Measurements from ENCODE around the gene KCNJ10.

KCNJ10 gene

DNA sequence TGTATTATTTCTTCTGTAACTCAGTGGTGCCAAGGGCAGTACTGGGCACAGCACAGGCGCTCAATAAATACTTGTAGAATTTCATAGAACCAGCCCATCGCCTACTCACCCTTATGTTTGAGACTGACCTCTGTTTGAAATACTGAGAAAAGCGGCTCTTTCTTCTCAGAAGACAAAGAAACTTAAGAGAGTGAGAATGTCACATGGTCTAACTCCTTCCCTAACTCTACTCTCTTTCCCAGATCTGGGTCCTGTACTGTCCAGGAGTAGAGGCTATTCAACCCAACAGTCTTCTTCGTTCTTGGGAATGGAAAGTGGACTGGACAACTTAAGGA is 24.3 kb upstream of the KCNJ10 start:
- TF ChIP-seq, protein P1, sequence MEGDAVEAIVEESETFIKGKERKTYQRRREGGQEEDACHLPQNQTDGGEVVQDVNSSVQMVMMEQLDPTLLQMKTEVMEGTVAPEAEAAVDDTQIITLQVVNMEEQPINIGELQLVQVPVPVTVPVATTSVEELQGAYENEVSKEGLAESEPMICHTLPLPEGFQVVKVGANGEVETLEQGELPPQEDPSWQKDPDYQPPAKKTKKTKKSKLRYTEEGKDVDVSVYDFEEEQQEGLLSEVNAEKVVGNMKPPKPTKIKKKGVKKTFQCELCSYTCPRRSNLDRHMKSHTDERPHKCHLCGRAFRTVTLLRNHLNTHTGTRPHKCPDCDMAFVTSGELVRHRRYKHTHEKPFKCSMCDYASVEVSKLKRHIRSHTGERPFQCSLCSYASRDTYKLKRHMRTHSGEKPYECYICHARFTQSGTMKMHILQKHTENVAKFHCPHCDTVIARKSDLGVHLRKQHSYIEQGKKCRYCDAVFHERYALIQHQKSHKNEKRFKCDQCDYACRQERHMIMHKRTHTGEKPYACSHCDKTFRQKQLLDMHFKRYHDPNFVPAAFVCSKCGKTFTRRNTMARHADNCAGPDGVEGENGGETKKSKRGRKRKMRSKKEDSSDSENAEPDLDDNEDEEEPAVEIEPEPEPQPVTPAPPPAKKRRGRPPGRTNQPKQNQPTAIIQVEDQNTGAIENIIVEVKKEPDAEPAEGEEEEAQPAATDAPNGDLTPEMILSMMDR (IDR thresholded peaks at IDR 0.05; ENCODE audit: low read depth, low read length), result no peak
- no peak overlapping the region for H3K4me3 ChIP-seq (ENCODE audit: low read depth, low read length)
- no peak for DNase-seq
- H3K9me3 ChIP-seq (ENCODE audit: severe bottlenecking), result no peaks in the 10 kb centered on the region
- H3K27ac ChIP-seq, result no peak overlapping the region
- H3K36me3 ChIP-seq, result peaks cover 5% of the 10 kb centered on the region
- no peaks in the 10 kb centered on the region for H3K27me3 ChIP-seq (ENCODE audit: insufficient read depth, low read depth, severe bottlenecking)

DNA sequence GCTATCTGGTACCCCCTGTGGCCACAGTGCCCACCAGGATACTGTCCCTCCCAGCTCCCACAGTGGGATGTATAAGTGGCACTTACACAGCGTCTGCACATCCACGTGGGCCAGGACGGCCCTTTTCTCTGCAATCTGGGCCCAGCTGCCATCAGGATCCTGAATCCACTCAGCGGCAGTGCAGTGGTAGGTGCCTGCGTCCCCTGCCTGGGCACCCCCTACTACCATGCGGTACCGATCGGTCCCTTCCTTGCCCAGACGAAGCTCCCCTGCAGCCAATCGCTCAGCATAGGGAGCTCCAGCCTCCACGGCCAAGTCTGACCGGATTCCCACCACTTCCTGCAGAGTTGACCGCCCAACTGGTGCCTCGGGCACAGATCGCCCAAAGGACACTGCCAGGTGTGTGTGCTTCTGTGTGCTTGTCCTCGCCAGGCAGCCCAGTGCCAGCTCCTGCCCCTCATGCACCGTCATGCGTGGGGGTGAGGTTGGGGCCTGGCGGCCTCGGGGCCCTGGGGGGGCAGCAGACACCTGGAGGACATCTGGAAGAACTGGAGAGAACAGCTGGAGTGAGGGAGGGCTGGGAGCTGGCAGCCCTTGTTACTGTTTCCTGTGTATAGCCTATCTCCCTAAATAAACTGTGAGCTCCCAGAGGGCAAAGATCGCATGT is 23.8 kb upstream of the KCNJ10 start:
- H3K9me3 ChIP-seq (ENCODE audit: severe bottlenecking), result no peaks in the 10 kb centered on the region
- H3K36me3 ChIP-seq, result peaks cover 5% of the 10 kb centered on the region
- DNase-seq, result no peak
- H3K4me3 ChIP-seq (ENCODE audit: low read depth, low read length), result no peak overlapping the region
- H3K27ac ChIP-seq, result no peak overlapping the region
- no peaks in the 10 kb centered on the region for H3K27me3 ChIP-seq (ENCODE audit: insufficient read depth, low read depth, severe bottlenecking)
- TF ChIP-seq, protein P1 (IDR thresholded peaks at IDR 0.05; ENCODE audit: low read depth, low read length), result no peak

DNA sequence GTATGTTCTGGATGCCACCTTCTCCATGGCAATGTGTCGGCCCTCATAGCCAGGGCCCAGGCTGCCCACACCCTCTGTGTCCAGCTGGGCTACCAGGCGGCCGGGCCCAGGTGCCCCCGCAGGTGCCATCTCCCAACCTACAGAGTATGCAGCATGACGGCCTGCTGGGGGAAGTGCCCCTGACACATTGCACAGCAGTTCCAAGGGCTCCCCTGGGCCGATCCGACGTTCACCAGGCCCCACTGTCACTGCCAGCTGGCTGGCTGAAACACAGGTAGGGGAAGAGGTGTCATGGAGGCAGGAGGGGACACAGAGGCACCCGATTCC is 23.1 kb upstream of the KCNJ10 start:
- Histone ChIP-seq H3K9me3 (ENCODE audit: severe bottlenecking) (no peaks in the 10 kb centered on the region), H3K27me3 (ENCODE audit: insufficient read depth, low read depth, severe bottlenecking) (no peaks in the 10 kb centered on the region), H3K36me3 (peaks cover 5% of the 10 kb centered on the region), H3K4me3 (ENCODE audit: low read depth, low read length) (no peak overlapping the region), H3K27ac (no peak overlapping the region)
- TF ChIP-seq, protein P1 (IDR thresholded peaks at IDR 0.05; ENCODE audit: low read depth, low read length), result no peak
- no peak for DNase-seq

DNA sequence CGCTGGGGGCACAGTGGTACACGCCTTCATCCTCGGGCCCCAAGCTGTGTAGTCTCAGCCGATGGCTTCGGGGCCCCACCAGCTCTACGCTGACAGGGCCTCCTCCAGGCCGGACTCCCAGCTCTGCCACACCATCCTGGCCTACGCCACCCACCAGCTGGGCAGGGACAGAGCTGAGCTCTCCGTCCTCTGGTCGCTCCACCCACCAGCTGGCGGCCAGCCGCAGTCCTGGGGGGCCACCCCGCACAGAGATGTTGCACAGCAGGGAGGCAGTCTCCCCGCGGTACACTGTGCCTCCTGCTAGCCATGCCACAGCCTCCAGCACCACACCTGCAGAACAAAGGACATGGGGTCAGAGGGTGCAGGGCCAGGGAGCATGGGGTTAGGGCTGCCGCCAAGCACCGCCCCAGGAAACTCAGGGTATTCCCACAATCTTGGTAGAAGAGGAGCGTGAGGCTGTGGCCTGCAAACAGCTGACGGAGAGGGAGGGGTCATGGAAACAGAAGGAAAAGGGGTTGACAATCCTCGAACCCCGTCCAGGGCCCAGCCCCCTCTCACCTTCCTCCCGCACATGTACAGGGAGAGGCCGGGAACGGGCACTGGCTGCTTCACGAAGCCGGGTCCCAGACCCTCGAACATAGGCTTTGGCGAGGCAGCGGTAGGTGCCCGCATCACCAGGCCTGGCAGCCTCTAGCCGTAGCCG is 22.6 kb upstream of the KCNJ10 start:
- H3K4me3 ChIP-seq (ENCODE audit: low read depth, low read length), result no peak overlapping the region
- TF ChIP-seq, protein P1 (IDR thresholded peaks at IDR 0.05; ENCODE audit: low read depth, low read length), result no peak
- DNase-seq, result no peak
- H3K9me3 ChIP-seq (ENCODE audit: severe bottlenecking), result no peaks in the 10 kb centered on the region
- no peak overlapping the region for H3K27ac ChIP-seq
- H3K36me3 ChIP-seq, result peaks cover 5% of the 10 kb centered on the region
- H3K27me3 ChIP-seq (ENCODE audit: insufficient read depth, low read depth, severe bottlenecking), result no peaks in the 10 kb centered on the region

DNA sequence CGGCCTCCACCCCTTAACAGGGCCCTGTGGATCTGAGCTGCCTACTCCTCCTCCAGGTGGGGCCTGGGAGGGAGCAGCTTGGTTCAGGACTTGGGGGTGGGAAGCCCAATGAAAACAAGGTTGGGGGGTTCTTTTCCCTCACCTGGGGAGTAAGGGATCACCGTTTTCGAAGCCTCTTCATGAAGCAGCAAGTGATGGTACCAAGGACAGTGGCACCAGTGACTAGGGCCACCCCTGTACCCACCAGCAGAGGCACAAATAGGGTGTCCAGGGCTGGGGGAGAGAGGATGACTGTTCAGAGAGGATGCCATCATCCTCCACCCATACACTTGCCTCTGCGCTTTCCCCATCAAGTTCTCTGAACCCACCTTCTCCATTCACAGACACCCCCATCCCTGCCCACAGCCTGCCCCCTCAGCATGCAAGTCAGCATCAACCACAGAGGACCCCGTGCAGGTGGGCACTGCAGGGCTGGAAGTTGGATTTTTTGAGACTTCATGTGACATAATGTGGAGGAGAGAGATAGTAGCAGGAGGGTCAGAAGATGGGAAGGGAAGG is 21.8 kb upstream of the KCNJ10 start:
- H3K9me3 ChIP-seq (ENCODE audit: severe bottlenecking), result no peaks in the 10 kb centered on the region
- no peaks in the 10 kb centered on the region for H3K27me3 ChIP-seq (ENCODE audit: insufficient read depth, low read depth, severe bottlenecking)
- DNase-seq, result no peak
- no peak overlapping the region for H3K27ac ChIP-seq
- no peak overlapping the region for H3K4me3 ChIP-seq (ENCODE audit: low read depth, low read length)
- peaks cover 5% of the 10 kb centered on the region for H3K36me3 ChIP-seq
- TF ChIP-seq, protein P1 (IDR thresholded peaks at IDR 0.05; ENCODE audit: low read depth, low read length), result no peak

Data from WERI-Rb-1 (cell line).